Peyer's patch (tissue), 4 donors: Measurements from ENCODE around the gene CSF3R.

Experiments used
- POLR2A ChIP-seq, 2 donors: fragments of 450-650 bp; IDR thresholded peaks; one replicate each; pipeline ENCODE4 v1.5.1; 2017; ENCODE audit warnings: antibody characterized with exemption in 2 of 2, mild to moderate bottlenecking in 2 of 2, moderate library complexity in 2 of 2
- TF ChIP-seq, protein P1 (sequence below), 6 experiments: fragments of 450-650 bp in 4 of 6; fragments of 200-600 bp in 2 of 6; sonication (generic) in 1 of 6; IDR thresholded peaks; one replicate each; pipeline ENCODE4 v1.5.1; 2017 to 2019; ENCODE audit warnings: antibody characterized with exemption in 6 of 6, mild to moderate bottlenecking in 3 of 6, moderate library complexity in 1 of 6

DNA sequence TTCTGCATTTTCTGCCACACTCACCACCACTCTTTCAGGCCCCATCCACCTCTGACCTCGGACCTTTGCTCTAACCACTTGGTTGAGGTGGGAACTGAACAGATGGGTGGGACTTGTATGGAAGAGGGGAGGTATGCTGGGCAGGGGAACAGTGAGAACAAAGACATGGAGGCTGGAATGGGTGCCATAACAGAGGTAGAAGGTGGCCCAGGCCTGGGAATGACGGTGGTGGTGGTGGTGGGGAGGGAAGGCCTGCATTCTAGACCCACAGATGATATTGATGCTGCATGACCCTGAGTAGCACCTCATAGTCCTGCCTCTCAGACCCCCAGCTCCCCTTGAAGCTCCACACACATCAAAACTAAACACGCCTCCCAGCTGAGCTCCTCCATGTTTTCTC lies 5.2 kb upstream of the CSF3R start:
- TF ChIP-seq, protein P1, sequence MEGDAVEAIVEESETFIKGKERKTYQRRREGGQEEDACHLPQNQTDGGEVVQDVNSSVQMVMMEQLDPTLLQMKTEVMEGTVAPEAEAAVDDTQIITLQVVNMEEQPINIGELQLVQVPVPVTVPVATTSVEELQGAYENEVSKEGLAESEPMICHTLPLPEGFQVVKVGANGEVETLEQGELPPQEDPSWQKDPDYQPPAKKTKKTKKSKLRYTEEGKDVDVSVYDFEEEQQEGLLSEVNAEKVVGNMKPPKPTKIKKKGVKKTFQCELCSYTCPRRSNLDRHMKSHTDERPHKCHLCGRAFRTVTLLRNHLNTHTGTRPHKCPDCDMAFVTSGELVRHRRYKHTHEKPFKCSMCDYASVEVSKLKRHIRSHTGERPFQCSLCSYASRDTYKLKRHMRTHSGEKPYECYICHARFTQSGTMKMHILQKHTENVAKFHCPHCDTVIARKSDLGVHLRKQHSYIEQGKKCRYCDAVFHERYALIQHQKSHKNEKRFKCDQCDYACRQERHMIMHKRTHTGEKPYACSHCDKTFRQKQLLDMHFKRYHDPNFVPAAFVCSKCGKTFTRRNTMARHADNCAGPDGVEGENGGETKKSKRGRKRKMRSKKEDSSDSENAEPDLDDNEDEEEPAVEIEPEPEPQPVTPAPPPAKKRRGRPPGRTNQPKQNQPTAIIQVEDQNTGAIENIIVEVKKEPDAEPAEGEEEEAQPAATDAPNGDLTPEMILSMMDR (IDR thresholded peaks at IDR 0.05), result no peak
- no peak for TF ChIP-seq POLR2A (IDR thresholded peaks at IDR 0.05)
